ENCODE data around the gene STRN4.

STRN4 gene

GRCh38 chr19:46670813-46671212 is 75.4 kb downstream of the STRN4 start:
- POLR2A ChIA-PET = interaction anchor here (0.5 kb wide), 1 partner anchor 40 kb away, joined by 3 read pairs; no protein-coding TSS in a partner anchor
- CTCF ChIA-PET = interaction anchor here (3.0 kb wide), 1 partner anchor 9 kb away, joined by 33 read pairs; the partner anchor contains the start of gene DACT3
- TF ChIP-seq, protein P1, sequence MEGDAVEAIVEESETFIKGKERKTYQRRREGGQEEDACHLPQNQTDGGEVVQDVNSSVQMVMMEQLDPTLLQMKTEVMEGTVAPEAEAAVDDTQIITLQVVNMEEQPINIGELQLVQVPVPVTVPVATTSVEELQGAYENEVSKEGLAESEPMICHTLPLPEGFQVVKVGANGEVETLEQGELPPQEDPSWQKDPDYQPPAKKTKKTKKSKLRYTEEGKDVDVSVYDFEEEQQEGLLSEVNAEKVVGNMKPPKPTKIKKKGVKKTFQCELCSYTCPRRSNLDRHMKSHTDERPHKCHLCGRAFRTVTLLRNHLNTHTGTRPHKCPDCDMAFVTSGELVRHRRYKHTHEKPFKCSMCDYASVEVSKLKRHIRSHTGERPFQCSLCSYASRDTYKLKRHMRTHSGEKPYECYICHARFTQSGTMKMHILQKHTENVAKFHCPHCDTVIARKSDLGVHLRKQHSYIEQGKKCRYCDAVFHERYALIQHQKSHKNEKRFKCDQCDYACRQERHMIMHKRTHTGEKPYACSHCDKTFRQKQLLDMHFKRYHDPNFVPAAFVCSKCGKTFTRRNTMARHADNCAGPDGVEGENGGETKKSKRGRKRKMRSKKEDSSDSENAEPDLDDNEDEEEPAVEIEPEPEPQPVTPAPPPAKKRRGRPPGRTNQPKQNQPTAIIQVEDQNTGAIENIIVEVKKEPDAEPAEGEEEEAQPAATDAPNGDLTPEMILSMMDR (IDR thresholded peaks at IDR 0.05; ENCODE audit: insufficient read depth, low read length, missing control alignments) = no peak
- DNase-seq (ENCODE audit: low read depth, low spot score) = no peak
- no peak overlapping the region for H3K4me3 ChIP-seq (ENCODE audit: low read depth, low read length)
